Measurements from ENCODE around the gene TDRD6. TPM values are rescaled to one million over a fixed set of nuclear protein-coding genes. Genes with fewer than 3 reads are reported as not detected.

TDRD6 gene
- polyA plus RNA-seq, 2 of the 4 experiments (the other 2 are of a cell fraction): 0.03 TPM; not detected in 1

GRCh38 chr6:46748940-46749503, 61.3 kb downstream of the TDRD6 start (continued):
- no peak for TF ChIP-seq REST (IDR thresholded peaks at IDR 0.05)
- no peak for TF ChIP-seq SREBF2 (IDR thresholded peaks at IDR 0.05)
- no peak for TF ChIP-seq POLR2A (IDR thresholded peaks at IDR 0.05; ENCODE audit: low read length)
- no peak for TF ChIP-seq JUN (IDR thresholded peaks at IDR 0.05)
- TF ChIP-seq ELK1 (IDR thresholded peaks at IDR 0.05; ENCODE audit: low read depth, low read length): no peak
- no peak for TF ChIP-seq CHD4 (IDR thresholded peaks at IDR 0.05; ENCODE audit: borderline replicate concordance)

- FAIRE-seq: no peak
- 59% methylated on average over 5 of the region's 5 CpGs for whole genome bisulfite sequencing (ENCODE audit: missing lambda C conversion rate)
- no peak overlapping the region for H3K27ac ChIP-seq
- no peak overlapping the region for H3K4me2 ChIP-seq
- POLR2A ChIA-PET: no interaction called here
- TF ChIP-seq CBX8 (IDR thresholded peaks at IDR 0.05): no peak
- TF ChIP-seq PHF8 (IDR thresholded peaks at IDR 0.05; ENCODE audit: borderline replicate concordance, low read depth): no peak
- TF ChIP-seq RNF2 (IDR thresholded peaks at IDR 0.05; ENCODE audit: borderline replicate concordance, low read depth): no peak
- TF ChIP-seq HDAC2 (IDR thresholded peaks at IDR 0.05): no peak
- TF ChIP-seq REST (IDR thresholded peaks at IDR 0.05): no peak
- no peak for TF ChIP-seq MAX (IDR thresholded peaks at IDR 0.05)
- no peak for TF ChIP-seq USF2 (IDR thresholded peaks at IDR 0.05)
- TF ChIP-seq RARB (CRISPR knock-in tag; IDR thresholded peaks at IDR 0.05): no peak
- TF ChIP-seq EHF (CRISPR knock-in tag; IDR thresholded peaks at IDR 0.05): no peak
- TF ChIP-seq POLR2A (IDR thresholded peaks at IDR 0.05; ENCODE audit: low read length): no peak
- no peak for TF ChIP-seq HMGXB4 (CRISPR knock-in tag; IDR thresholded peaks at IDR 0.05; ENCODE audit: borderline replicate concordance)
- DNase-seq (ENCODE audit: low read depth in 1 of 2, low spot score in 1 of 2): no peak
- H3K9me3 ChIP-seq: no peaks in the 10 kb centered on the region
- CTCF ChIA-PET: no interaction called here
- H3K4me1 ChIP-seq: no peaks in the 10 kb centered on the region
- no peak for ATAC-seq
- no peak overlapping the region for H3K4me3 ChIP-seq
Observed at GRCh38 chr6:46749731-46750130, 62.0 kb downstream of the TDRD6 start.
